Tibial nerve (tissue), 3 donors: ENCODE results near the gene RAPGEF5.

ENCODE experiments used
- CTCF ChIP-seq, 5 experiments: fragments of 200-600 bp in 3 of 5; fragments of 450-650 bp in 2 of 5; sonication (generic) in 3 of 5; IDR thresholded peaks; one replicate each; pipeline ENCODE4 v1.5.1; 2016 to 2019; ENCODE audit warnings: antibody characterized with exemption in 5 of 5, mild to moderate bottlenecking in 3 of 5, moderate library complexity in 2 of 5
- POLR2A ChIP-seq, 2 donors: fragments of 450-650 bp; IDR thresholded peaks; one replicate each; pipeline ENCODE4 v1.6.1; 2017; ENCODE audit warnings: antibody characterized with exemption in 2 of 2, mild to moderate bottlenecking in 2 of 2, moderate library complexity in 2 of 2

GRCh38 chr7:22300839-22301238, 56.1 kb downstream of the RAPGEF5 start:
- TF ChIP-seq CTCF (IDR thresholded peaks at IDR 0.05) (no peak), POLR2A (IDR thresholded peaks at IDR 0.05) (no peak)
